KBM-7 (cell line): ENCODE data around the gene FSTL4.

Source experiments
- DNase-seq: peaks from one replicate; pipeline ENCODE4 v3.0.0-alpha.2; 2015
- in situ Hi-C: fragments of 300-500 bp; cut with MboI; formaldehyde crosslinking; loops from 2 replicates; pipeline ENCODE4 v1.14.3; 2020; ENCODE audit warnings: low sequenced_read_pairs, low pct_unique_long_range_greater_than_20kb, mixed read lengths

Gene FSTL4

DNA sequence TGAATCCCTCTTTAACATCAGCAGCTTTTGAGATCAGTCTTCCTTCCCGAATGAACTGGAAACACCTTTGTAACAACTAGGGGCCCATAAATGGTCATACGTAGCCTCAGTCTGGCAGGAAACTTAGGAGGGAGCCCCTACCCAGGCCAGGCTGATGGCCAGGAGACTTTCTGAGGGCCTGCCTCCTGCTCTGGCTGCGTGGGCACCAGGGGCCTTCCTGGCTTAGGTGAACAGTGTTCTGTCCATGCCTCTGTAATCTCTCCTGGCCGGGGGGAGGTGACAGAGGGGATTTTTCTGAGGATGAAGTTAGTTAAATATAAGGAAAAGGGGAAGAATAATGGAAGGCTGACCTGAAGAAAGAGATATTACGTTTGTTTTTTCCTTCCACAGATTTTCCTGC, 843 bp upstream of the FSTL4 start:
- DNase-seq: no peak
- in situ Hi-C loops: no loop called here

DNA sequence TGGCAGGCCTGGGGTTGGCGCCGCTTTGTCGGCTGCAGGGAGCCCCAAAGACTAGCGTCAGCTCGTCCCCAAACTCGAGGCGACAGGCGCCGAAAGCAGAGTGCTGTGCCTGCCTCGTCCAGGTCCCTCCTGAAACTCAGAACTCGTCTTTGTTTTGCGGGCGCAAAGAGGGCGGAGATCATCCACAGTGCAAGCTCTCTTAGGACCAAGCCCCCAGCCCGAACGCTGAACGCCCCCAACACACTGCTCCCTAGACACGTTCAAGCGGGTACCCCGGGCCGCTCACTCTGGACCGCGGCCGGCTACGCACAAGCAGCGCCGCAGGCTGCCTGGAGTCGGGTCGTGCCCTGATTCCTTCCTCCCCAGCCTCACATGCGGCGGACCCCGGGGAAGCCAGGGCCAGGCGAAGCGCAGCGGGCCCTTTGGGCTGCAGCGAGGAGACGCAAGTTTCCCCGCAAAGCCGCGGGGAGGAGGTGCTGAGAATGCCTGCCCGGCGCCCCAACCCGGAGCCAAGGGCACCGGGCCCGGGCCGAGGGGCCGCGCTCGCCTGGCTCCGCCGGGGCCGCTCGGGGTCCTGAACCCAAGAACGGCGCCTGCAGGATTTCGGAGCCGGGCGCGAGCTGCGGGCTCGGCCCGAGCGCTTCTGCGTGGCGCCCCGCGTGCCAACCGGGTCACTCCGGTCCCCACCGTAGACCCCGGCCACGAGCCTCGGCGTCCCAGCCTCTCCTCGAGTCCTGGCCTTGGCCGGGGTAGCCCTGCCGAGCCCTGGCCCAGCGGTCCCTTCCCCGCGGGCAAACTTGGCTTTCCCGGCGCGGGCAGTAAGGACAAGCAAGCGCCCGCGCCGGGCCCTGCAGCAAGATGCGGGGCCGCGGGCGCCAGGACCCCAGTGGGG, 738 bp downstream of the FSTL4 start:
- DNase-seq: no peak
- in situ Hi-C loops: no loop called here

DNA sequence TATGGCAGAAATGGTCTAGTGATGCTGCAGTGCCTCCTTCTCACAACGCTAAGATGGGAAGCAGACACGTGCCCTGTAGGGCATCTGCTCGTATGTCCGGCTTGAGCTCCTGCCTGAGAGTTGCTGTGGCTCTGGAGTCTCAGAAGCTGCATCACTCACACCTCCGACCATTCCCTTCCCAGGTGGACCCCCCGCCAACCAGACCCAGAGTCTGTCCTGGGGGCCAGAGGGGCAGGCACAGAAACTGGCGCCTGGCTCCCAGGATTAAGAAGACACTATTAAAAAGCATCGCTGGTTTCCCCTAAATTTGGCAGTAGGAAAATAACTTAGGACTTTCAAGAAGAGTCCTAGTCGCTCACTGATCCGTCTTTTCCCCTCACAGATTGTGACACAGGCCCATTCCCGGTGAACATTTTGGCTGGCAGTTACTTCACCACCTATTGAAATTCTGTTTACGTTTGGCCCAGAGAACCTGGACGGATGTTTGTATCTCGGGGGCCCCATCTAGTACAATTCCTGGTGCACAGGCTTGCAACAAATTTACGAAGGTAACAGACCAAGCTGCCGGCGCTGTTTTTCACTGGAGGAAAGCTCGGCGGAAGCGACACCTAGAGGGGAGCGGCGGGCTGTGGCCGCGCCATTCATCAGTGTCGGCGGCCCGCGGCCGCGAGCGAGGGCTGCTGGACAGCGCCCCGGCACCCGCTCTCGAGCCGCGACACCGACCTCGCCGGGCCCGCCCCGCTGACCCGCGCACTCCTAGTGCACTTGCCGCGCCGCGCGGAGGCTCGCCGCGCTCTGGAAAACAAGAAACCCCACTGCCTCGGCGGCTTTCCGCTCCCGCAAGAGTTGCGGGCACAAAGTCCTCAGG, 1.6 kb downstream of the FSTL4 start:
- in situ Hi-C loops: no loop called here
- peak; percentile 35 for DNase-seq

DNA sequence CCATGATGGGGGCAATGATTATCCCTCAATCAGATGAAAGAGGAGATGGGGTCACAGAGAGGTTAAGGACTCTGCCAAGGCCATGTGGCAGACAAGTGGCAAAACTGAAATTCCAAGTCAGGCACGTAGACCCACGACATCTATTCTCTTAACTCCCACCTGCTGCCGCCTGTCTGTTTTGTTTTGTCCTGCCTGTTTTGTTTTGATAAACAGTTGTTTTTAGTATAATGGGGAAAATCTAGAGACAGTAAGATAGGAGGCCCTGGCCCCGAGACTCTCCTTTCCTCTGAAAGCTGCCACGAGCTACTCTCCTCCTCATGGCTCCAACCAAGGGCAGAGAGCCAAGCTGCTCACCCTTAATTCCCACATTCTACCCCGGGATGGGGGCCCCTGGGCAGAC, 4.9 kb downstream of the FSTL4 start:
- in situ Hi-C loops: no loop called here
- no peak for DNase-seq

DNA sequence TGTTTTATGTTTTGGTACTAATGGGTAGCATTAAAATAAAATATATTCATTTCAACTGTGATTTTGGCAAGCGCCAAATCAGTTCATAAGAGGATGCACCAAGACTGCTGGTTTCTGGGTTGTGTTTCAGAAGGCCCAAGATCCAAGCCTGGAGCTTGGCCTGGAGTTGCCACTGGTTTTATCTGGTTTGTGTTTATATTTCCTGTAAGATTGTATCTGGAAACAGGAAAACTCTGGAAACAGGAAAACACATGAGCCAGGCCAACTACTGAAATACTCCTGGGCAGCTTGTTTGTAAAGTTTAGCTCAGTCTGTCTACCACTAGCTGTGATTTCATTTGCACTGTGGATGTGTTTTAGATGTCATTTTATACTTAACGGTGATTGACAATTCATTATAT, 5.5 kb downstream of the FSTL4 start:
- DNase-seq: no peak
- in situ Hi-C loops: no loop called here

DNA sequence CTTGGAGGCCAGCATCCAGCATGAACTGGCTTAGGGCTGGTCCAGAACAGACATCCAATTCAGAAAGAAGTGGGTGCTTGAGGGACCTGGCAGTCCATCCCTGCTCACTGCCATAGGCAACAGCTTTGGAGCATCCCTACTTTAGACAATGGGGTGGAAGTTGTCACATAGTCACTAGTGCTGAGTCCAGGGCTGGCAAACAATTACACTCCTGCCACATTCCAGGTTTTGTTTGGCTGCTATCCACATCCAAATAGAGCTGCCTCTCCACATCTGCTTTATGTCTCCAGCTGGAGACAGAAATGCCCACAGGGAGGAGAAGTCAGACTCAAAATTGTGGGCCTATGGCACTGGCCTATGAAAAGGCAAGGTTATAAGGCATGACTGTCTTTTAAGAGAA, 7.0 kb downstream of the FSTL4 start:
- DNase-seq: no peak
- in situ Hi-C loops: no loop called here

DNA sequence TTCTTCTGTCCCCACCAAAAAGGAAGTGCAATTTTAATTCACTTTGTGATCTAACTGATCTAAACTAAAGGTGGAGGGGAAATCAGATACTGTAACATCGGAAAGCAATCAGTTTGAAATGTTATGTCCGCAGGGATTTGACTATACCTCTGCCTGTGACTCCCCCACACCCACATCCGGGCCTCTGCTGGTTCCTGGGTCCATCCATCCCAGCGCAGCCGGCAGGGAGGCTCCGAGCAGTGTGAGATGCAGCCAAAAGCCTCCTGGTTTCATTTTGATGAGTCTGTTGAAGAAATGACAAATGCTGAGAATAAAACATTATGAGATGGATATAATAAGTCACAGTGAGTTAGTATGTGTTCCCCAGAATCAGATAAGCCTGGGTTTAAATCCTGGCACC, 8.6 kb downstream of the FSTL4 start:
- in situ Hi-C loops: no loop called here
- DNase-seq: no peak

DNA sequence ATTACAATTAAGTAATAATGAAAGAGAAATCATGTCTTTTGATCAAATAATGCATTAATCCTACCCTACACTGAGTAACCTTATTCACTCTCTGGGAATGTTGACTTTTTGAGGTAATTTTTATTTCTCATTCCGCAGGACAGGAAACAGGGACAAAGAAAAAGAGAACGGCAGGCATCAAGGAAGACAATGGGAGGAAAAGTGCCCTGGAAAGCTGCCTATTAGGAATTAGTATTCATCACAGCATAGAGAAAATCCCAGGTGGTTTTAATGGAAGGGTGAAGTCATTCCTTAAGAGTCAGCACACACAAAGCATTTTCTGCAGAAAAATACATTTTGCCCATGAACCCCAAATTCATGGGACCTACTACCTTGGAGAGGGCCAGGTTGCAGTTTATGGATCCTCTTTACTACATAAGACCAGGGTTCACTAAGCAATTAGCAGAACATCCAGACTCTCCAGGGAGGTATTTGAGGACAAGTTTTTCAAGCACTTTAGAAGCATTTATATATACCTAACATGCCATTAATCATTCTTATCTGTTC, 9.4 kb downstream of the FSTL4 start:
- in situ Hi-C loops: no loop called here
- DNase-seq: no peak

DNA sequence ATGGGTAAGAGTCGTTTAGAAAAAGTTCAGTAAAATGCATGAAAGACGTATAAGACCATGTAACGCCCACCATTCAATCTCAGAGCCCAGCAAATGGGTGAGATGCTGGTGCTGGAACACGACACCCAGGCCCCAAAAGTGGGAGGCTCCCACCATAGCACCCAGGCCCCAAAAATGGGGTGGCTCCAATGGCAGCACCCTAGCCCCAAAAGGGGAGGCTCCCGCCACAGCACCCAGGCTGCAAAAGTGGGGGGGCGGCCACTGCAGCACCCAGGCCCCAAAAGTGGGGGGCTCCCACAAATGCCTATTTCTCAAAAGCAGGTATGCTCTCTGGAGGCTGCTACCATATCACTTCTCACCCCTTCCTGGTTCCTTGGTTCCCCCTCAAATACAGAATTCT, 12.7 kb downstream of the FSTL4 start:
- no peak for DNase-seq
- in situ Hi-C loops: no loop called here

DNA sequence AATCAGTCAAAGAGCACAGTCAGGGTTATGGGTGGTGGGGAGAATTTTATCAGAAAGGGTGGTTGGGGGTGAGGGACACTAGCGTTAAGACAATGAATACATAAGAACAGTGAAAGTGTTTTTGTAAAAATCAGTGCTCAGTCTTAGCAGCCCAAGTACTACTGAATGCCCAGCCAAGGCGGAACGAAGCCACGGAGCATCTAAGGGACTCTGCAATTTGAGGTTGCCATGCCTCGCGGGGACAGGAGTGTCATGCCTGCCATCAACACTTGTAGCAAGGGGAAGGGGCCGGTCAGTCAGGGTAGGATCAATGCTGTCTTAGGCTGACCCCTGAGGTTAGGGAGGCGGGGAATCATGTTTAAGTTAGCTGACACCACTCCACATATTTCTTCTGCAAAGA, 13.3 kb downstream of the FSTL4 start:
- in situ Hi-C loops: no loop called here
- no peak for DNase-seq

DNA sequence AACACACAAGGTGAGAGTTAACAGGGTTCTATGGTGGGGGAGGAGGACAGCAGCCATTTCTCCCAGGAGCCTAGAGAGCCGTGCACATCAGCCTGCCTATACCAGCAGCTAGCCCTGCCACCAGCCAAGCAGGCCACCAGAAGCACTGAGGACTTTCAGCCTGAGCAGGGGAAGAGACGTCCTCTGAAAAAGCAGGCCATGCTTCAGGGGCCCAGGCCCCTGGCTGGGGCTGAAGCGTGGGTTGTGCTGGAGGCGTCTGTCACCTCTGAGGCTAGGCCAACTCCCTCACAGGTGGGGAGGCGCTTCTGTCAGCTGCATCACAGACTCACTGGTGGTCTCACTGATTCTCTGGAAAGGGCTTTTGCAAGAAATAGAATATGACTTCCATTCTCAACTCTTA, 16.3 kb downstream of the FSTL4 start:
- no peak for DNase-seq
- in situ Hi-C loops: no loop called here

DNA sequence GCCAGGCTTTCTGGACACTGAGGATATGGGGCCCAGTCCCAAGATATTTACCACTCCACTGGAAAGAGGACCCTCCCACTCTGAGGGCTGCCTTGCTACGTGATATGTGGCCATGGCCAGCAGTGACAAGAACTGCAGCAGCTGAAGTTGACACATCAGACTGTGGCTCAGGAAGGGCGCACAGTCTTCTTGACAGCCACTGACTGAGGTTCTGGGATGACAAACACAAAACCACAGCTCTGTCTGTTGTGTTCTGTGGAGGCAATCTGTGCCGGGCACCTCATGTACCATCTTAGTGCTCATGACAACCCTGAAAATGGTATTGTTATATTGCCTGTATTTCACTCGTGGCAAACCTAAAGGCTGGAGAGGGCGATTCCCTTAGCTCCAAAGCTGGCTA, 16.9 kb downstream of the FSTL4 start:
- no peak for DNase-seq
- in situ Hi-C loops: no loop called here

DNA sequence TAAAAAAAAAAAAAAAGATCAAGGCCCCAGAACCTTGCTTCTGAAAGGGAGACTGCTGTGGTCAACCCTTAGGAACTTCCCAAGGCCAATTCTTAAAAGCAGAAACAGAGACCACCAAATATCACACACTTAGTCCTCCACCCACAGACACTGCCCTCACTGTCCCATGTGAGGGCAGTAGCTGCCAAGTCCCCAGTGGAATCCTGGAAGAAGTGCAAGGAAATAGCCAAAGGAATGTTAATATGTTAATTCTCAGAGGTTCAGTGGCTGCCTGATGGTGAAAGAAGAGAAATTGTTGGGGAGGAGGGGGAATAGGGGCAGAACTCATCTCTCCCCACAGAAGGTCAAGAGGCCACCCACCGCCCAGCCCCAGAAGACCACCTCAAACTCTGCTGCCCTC, 23.1 kb downstream of the FSTL4 start:
- in situ Hi-C loops: no loop called here
- no peak for DNase-seq

DNA sequence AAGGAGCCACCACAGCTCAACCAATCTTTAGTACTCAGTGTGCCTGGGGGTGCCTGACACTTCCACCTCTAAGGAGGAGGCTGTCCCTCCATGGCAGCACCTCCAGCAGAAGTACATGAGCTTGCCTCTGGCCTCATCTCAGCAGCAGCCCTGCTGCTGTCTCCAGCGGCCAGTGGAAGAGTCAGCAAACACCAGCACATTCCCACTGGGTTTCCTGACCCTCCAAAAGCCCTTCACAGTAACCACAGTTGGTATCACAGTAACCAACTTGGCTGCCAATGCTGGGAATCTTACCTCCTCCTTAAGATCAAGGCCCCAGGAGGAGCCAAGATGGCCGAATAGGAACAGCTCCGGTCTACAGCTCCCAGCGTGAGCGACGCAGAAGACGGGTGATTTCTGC, 29.4 kb downstream of the FSTL4 start:
- in situ Hi-C loops: no loop called here
- DNase-seq: no peak

DNA sequence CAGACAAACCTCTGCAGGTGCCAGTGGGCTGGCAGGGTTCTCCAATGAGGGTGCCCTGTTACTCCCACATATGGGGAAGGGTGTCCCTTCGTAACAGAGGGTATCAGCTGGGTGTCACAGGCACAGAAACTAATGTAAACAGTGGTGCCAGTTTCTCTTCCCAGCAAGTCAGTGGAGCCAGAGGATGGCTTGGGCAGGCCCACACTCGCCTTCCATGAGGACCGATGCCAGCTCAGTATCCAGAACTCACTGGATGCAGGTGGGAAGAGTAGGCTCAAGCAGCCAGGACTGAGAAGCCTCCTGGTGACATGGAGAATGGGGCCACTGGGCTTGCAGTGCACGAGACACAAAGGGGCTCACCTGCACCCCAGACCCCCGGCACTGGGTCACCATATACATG, 30.4 kb downstream of the FSTL4 start:
- in situ Hi-C loops: no loop called here

DNA sequence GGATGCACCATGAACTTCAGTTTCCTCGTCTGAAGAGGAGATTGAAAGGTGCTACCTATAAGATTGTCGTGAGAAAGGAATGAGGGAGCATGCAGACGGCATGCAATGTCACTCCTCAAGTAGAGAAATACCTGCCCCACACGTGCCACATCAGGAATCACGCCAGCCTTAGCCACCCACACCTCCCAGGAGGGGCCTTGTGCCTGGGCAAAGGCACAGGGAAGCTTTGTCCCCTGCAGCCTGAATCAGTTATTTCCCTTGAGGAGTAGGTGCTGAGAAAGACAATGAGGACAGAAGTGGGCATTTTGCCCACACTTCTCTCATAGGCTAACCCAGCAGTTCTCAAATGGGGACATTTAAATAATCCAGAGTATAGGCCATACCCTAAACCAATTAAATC, 31.0 kb downstream of the FSTL4 start:
- DNase-seq: no peak
- in situ Hi-C loops: no loop called here

More for the DNA sequence above, 30.4 kb downstream of the FSTL4 start:
- DNase-seq: no peak

DNA sequence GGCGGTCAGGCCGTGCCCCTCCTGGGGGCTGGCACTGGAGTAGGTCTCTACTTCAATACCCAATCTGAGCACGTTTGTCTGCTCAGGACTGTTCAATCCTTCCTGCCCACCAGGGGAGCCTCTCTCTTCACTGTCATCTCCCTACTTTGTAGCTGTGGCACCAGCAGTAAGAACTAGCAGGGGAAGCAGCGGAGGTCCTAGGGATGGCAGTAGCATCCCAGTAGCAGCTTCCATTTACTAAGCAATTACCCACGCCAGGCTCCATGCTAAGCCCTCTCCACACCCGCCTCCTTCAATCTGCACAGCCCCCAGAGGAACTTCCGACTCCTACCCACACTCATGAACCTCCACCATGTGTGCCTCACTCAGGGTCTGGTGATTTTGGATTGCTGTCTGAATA, 31.7 kb downstream of the FSTL4 start:
- in situ Hi-C loops: no loop called here
- no peak for DNase-seq

DNA sequence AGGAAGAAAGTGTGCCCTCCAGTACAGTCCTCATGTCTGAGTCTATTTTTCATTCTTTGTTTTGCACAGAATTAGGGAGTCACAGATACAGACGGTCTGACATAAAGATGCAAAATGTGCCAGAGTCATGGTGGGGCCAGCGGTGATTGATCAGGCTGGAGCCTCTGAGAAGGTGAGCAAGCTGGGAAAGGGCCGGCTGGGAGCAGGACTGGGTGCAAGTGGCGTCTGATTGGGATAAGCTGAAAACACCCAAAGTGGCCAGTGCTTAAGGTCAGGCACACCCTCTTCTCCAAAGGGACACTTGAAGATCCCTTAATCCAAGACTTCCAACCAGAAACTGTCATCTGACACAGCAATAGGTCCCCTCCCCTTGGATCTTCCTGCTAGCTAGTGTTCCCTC, 32.6 kb downstream of the FSTL4 start:
- in situ Hi-C loops: no loop called here
- DNase-seq: no peak

DNA sequence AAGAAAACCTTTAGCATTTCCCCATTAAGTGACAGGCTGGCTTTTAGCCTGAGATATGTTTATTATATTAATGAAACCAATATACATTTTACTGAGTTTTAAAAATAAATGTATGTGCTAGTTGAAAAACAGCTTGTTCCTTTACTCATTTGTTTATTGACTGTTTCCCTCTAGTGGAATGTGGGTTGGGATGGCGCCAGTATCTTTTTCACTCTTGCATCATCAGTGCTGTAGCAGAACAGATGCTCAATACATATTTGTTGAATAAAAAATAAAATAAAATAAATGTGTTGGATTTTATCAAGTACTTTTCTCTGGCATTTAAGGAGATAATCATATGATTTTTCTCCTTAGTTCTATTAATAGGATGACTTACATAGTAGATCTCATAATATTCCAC, 43.0 kb downstream of the FSTL4 start:
- no peak for DNase-seq
- in situ Hi-C loops: no loop called here

DNA sequence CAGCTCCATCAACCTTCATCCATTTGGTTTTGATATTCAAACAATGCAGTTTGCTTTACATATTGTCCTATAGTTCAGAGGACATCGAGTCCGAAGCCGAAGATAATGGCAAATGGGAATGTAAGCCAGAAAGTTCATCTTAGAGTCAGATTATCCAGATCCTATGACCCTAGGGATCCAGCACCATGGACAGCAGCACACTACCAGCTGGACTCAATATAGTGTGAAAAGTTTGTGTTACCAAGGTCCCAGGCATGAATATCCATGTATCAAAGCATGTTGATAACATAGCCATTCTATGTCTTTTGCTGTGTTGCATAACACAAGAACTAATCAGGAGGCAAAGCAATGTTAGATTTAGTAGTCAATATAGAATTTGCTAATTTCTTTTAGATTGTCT, 46.3 kb downstream of the FSTL4 start:
- DNase-seq: peak; percentile 26
- in situ Hi-C loops: no loop called here
